OCI-M1 (cell line): ENCODE results near the gene HSFX3.
"Not testable (repeated sequence)": the region's sequence is repeated elsewhere in the genome, so short reads cannot be mapped to it uniquely, and the experiment has no call there.

Experiments used
- DNase-seq: peaks from one replicate; lab custom pipeline; 2025; lab: John Stamatoyannopoulos, UW

Gene HSFX3

GRCh38 chrX:149517308-149517707 is 32.4 kb downstream of the HSFX3 start:
- no peak for DNase-seq

DNA sequence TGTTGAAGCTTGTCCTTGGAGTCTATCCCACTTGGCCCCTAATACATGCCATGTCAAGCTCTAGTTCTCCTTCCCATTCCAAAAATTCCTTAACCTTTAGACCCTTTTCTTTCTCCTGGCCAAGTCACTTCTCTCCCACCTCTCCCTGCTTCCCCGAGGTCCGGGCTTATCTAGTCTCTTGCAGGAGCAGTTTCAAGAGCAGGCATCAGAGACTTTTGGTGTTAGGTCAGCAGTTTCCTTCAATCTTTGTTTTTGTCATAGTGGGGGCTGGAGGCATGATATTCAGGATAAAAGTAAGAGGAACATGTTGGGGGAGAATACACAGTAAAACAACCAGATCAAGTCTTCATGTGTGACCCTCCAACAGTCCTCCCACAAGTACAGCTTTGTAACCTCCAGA is 33.1 kb downstream of the HSFX3 start:
- DNase-seq, result peak; percentile 63

GRCh38 chrX:149515954-149516602 is 33.6 kb downstream of the HSFX3 start:
- DNase-seq, result peak; percentile 63

DNA sequence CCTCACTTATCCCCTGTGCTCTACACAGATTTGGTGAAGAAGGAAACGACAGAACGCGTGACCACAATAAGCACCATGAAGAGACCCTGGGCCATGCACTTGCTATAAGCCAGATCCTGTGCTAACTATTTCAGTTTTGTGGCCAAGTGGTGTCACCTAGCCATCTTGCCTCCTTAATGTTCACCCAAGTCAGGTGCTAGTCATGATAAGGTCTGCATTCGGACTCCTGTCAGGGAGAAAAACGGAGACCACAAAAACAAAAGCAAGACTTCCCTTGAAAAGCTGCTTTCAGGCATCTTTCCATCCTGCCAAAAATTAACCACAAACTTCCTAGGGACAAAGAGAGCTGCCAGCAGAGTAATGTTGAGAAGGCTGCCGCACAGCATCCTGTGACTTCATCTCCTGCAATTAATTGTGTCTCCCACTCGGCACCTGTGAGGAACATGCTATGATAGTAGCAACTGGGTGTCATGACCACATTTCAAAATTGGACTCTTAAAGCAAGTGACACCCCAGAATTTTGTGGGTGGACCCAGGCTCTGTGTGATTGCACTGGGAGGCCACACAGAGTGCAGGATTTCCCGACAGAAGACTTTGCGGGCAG is 35.8 kb downstream of the HSFX3 start:
- peak; percentile 1 for DNase-seq

- peak; percentile 78 for DNase-seq
Measured at GRCh38 chrX:149512225-149512885, 37.4 kb downstream of the HSFX3 start.

DNA sequence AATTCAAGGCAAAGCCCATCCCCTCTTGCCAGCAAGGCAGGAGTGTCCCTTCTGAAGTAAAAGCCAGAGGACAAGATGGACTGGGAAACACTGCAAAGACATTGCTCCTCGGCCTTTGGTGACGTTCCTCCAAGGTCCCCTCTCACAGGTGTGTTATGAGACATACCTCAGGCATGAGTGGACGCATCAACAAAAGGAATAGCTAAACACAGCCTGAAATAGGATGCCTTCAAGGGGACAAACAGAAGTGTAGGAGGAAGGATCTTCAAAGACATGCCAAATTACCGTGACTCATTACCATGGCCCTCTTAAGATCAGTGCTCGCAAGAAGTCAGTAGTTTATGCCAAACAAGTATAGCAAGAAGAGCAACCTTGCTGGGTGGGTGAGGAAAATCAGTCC is 38.6 kb downstream of the HSFX3 start:
- DNase-seq, result no peak

- peak; percentile 76 for DNase-seq
Measured at GRCh38 chrX:149510386-149510785, 39.3 kb downstream of the HSFX3 start.

- no peak for DNase-seq
Measured at GRCh38 chrX:149508467-149508866, 41.3 kb downstream of the HSFX3 start.

- no peak for DNase-seq
Measured at GRCh38 chrX:149506349-149506748, 43.4 kb downstream of the HSFX3 start.

GRCh38 chrX:149505671-149506070 is 44.1 kb downstream of the HSFX3 start:
- no peak for DNase-seq

DNA sequence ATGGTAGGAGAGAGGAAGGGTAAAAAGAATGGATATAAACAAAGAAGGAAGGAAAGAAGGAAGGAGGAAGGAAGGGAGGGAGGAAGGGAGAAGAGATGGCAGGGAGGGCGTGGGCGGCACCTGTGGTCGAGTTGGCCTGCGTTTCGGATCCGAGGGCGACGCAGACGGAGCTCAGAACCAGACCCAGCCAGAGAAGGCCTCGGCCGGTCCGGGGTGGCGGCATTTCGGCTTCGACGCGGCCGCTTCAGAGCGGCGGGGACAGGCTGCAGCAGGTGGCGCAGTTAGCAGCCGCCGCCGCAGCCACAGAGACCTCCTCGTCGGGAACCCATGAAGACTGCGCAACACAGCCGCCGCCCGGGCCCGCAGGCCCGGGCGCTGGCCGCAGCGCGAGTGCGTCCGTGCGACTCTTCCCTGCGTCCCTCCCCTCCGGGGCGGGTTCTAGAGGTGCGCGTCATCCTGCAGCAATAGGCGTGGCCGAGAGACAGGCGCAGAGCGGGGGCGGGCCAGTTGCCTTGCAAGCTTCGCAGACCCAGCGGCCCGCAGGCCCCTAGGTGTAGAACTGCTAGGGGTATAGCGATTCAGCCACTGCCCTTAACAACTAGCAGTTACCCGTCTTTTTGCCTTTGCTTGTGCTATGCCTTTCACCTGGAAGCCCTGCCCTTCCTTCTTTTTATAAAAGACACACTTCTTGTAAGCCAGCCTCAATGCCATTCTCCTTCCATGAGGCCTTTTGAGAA is 44.6 kb downstream of the HSFX3 start, which contains the start of gene IDS:
Gene IDS (minus strand): TSS at position 392 of the 737 bp plus-strand sequence. CDS start 169 bp downstream, at position 223.
- DNase-seq, result peak; percentile 93

DNA sequence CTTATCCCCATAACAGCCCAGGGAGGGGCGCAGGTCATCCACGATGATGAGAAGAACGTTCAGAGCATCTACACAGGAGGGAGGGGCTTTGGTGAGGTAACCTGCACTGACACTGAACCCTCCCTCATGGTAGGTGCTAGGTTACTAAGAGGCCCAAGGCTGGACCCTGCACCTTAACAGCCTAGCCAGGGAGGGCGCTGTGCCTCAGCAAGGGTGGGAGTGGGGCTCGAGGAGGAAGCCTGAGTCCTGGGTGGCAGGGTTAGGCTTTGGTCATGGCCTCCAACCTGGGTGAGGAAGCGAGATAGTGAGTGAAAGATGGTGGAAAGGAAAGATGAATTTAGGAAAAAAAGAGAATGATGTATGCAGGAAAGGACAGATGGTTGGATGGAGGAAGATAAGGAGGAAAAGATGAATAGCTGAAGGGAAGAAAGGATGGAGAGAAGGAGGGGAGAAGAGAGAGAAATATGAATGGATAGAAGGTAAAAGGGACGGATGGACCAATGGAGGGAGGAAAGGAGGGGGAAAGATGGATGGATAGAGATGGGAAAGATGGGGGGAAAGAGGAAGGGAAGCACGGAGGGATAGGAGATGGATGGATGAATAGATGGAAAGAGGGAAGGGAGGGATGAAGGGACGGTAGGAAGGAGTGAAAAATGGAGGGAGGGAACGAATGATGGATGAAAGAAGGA is 45.4 kb downstream of the HSFX3 start:
- DNase-seq, result peak; percentile 75

GRCh38 chrX:149503446-149503845 is 46.3 kb downstream of the HSFX3 start:
- DNase-seq, result peak; percentile 68

DNA sequence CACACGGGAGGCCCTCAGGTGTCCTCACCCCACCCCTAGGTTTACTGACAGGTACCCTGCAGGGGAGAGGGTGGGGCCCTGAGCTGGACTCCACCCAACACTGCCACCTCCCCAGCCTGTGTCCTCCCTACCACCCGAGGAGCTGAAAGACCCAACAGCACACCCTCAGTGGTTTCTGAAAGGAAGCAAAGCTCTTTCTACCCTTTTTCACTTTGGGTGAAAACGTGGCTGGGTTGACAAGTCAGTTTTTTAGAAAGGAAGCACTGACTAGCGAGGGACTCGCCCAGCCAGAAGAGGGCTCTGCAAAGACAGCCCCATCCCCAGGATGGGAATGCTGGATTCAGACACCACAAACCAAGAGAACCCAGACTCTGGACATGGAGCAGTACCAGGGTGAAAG is 46.8 kb downstream of the HSFX3 start:
- DNase-seq, result not testable (repeated sequence)

DNA sequence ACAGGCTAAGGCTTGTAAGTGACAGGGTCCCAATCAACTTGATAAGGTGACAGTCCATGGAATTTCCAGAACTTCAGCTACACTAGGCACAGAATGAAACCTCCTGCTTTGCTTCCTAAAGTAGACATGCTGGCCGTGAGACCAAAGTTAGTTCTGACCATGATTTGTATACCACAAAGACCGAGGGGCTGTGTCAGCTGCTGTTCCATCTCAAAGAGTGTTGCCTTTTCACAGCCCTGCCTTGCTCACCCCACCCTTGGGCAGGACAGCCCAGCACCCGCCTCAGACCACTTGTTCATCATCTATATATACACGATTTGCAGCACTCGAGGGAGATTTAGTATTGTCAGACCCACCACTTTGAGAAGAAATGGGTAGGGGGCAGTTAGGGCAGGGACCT is 50.0 kb downstream of the HSFX3 start:
- DNase-seq, result no peak

DNA sequence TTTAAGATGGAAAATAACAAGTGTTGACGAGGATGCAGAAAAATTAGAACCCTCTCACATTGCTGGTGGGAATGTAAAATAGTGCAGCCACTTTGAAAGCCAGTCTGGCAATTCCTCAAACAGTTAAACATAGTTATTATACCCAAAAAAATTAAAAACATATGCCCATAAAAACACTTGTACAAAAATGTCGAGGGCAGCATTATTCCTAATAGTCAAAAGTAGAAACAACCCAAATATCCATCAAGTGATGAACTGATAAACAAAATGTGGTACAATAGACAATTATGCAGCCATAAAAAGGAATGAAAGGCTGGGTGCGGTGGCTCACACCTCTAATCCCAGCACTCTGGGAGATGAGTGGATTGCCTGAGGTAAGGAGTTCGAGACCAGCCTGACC is 51.0 kb downstream of the HSFX3 start:
- DNase-seq, result no peak
